ENCODE measurements around the gene BRINP1. TPM values are rescaled to one million over a fixed set of nuclear protein-coding genes. Genes with fewer than 3 reads are reported as not detected.
A peak's percentile ranks its signal among the peaks of the same experiment; 100 is the strongest.

Gene BRINP1
- total RNA-seq, 1 donor from 2014 or later: 0.66 TPM

GRCh38 chr9:119302988-119303698 is 66.1 kb downstream of the BRINP1 start:
- Histone ChIP-seq H3K4me1 (no peaks in the 10 kb centered on the region), H3K27ac (replicated peaks) (no peak overlapping the region), H3K27me3 (ENCODE audit: low read depth) (peaks cover 24% of the 10 kb centered on the region), H3K36me3 (no peaks in the 10 kb centered on the region), H3K9me3 (replicated peaks) (no peaks in the 10 kb centered on the region), H3K4me3 (no peak overlapping the region)
- intact Hi-C loops (cut with micrococcal nuclease): no loop called here
- no peak for TF ChIP-seq CTCF (IDR thresholded peaks at IDR 0.05; ENCODE audit: borderline replicate concordance)
- no peak for DNase-seq

GRCh38 chr9:119298076-119298853 is 71.0 kb downstream of the BRINP1 start:
- no peak overlapping the region for H3K4me3 ChIP-seq
- H3K27ac ChIP-seq (replicated peaks): no peak overlapping the region
- no peaks in the 10 kb centered on the region for H3K36me3 ChIP-seq
- DNase-seq: no peak
- no peak for TF ChIP-seq CTCF (IDR thresholded peaks at IDR 0.05; ENCODE audit: borderline replicate concordance)
- H3K9me3 ChIP-seq (replicated peaks): no peaks in the 10 kb centered on the region
- H3K4me1 ChIP-seq: no peaks in the 10 kb centered on the region
- intact Hi-C loops (cut with micrococcal nuclease): no loop called here
- no peaks in the 10 kb centered on the region for H3K27me3 ChIP-seq (ENCODE audit: low read depth)

GRCh38 chr9:119291554-119291953 is 77.7 kb downstream of the BRINP1 start:
- Histone ChIP-seq H3K36me3 (no peaks in the 10 kb centered on the region), H3K9me3 (replicated peaks) (no peaks in the 10 kb centered on the region), H3K4me1 (no peaks in the 10 kb centered on the region), H3K27ac (replicated peaks) (no peak overlapping the region), H3K27me3 (ENCODE audit: low read depth) (no peaks in the 10 kb centered on the region), H3K4me3 (no peak overlapping the region)
- TF ChIP-seq CTCF (IDR thresholded peaks at IDR 0.05; ENCODE audit: borderline replicate concordance): no peak
- DNase-seq: no peak
- intact Hi-C loops (cut with micrococcal nuclease): no loop called here

GRCh38 chr9:119289740-119290433 is 79.3 kb downstream of the BRINP1 start:
- Histone ChIP-seq H3K27ac (replicated peaks) (no peak overlapping the region), H3K9me3 (replicated peaks) (no peaks in the 10 kb centered on the region), H3K4me1 (no peaks in the 10 kb centered on the region), H3K36me3 (no peaks in the 10 kb centered on the region), H3K4me3 (no peak overlapping the region), H3K27me3 (ENCODE audit: low read depth) (no peaks in the 10 kb centered on the region)
- no peak for DNase-seq
- TF ChIP-seq CTCF (IDR thresholded peaks at IDR 0.05; ENCODE audit: borderline replicate concordance): peak; percentile 86
- intact Hi-C loops (cut with micrococcal nuclease): loop anchor here (5.0 kb wide), 1 partner anchor 463 kb away; no protein-coding TSS in a partner anchor

- no peak overlapping the region for H3K27ac ChIP-seq (replicated peaks)
- DNase-seq: no peak
- TF ChIP-seq CTCF (IDR thresholded peaks at IDR 0.05; ENCODE audit: borderline replicate concordance): no peak
- H3K4me1 ChIP-seq: no peaks in the 10 kb centered on the region
- H3K9me3 ChIP-seq (replicated peaks): no peaks in the 10 kb centered on the region
- no peaks in the 10 kb centered on the region for H3K27me3 ChIP-seq (ENCODE audit: low read depth)
- no peak overlapping the region for H3K4me3 ChIP-seq
- H3K36me3 ChIP-seq: no peaks in the 10 kb centered on the region
- intact Hi-C loops (cut with micrococcal nuclease): loop anchor here (5.0 kb wide), 1 partner anchor 457 kb away; no protein-coding TSS in a partner anchor
Observed at GRCh38 chr9:119284587-119285337, 84.5 kb downstream of the BRINP1 start.
